ENCODE data around the gene IGFL4. TPM values are rescaled to one million over a fixed set of nuclear protein-coding genes. Genes with fewer than 3 reads are reported as not detected.

IGFL4 gene
- not detected for total RNA-seq

- intact Hi-C loops (cut with DNase I): no loop called here
- H3K4me3 ChIP-seq: no peak within 1 kb of the TSS
- TF ChIP-seq, protein P1, sequence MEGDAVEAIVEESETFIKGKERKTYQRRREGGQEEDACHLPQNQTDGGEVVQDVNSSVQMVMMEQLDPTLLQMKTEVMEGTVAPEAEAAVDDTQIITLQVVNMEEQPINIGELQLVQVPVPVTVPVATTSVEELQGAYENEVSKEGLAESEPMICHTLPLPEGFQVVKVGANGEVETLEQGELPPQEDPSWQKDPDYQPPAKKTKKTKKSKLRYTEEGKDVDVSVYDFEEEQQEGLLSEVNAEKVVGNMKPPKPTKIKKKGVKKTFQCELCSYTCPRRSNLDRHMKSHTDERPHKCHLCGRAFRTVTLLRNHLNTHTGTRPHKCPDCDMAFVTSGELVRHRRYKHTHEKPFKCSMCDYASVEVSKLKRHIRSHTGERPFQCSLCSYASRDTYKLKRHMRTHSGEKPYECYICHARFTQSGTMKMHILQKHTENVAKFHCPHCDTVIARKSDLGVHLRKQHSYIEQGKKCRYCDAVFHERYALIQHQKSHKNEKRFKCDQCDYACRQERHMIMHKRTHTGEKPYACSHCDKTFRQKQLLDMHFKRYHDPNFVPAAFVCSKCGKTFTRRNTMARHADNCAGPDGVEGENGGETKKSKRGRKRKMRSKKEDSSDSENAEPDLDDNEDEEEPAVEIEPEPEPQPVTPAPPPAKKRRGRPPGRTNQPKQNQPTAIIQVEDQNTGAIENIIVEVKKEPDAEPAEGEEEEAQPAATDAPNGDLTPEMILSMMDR (IDR thresholded peaks at IDR 0.05): no peak
- H3K27me3 ChIP-seq: no peaks in the 10 kb centered on the region
- H3K27ac ChIP-seq: no peak within 1 kb of the TSS
- no peaks in the 10 kb centered on the region for H3K9me3 ChIP-seq
- H3K4me1 ChIP-seq: no peaks in the 10 kb centered on the region
- no peak within 1 kb of the TSS for H3K9ac ChIP-seq (ENCODE audit: low read depth in 2 of 2, low read length in 2 of 2)
- no peak for DNase-seq
- H3K36me3 ChIP-seq: no peaks in the 10 kb centered on the region
Observed at GRCh38 chr19:46040952-46041500, at the start of gene IGFL4. TSS of gene IGFL4 (minus strand) at chr19:46041002. CDS start at chr19:46040962, 40 bp downstream.

GRCh38 chr19:46090444-46090843 lies 49.6 kb upstream of the IGFL4 start:
- no peaks in the 10 kb centered on the region for H3K36me3 ChIP-seq
- TF ChIP-seq, protein P1 (IDR thresholded peaks at IDR 0.05): no peak
- no peak overlapping the region for H3K4me3 ChIP-seq
- H3K27ac ChIP-seq: no peak overlapping the region
- no peaks in the 10 kb centered on the region for H3K9me3 ChIP-seq
- no peak overlapping the region for H3K9ac ChIP-seq (ENCODE audit: low read depth in 2 of 2, low read length in 2 of 2)
- H3K4me1 ChIP-seq: no peaks in the 10 kb centered on the region
- peaks cover 8% of the 10 kb centered on the region for H3K27me3 ChIP-seq
- DNase-seq: no peak
- intact Hi-C loops (cut with DNase I): no loop called here

- peaks cover 8% of the 10 kb centered on the region for H3K27me3 ChIP-seq
- no peaks in the 10 kb centered on the region for H3K36me3 ChIP-seq
- H3K4me3 ChIP-seq: no peak overlapping the region
- no peaks in the 10 kb centered on the region for H3K4me1 ChIP-seq
- intact Hi-C loops (cut with DNase I): no loop called here
- DNase-seq: no peak
- H3K9ac ChIP-seq (ENCODE audit: low read depth in 2 of 2, low read length in 2 of 2): no peak overlapping the region
- TF ChIP-seq, protein P1 (IDR thresholded peaks at IDR 0.05): no peak
- no peaks in the 10 kb centered on the region for H3K9me3 ChIP-seq
- no peak overlapping the region for H3K27ac ChIP-seq
Observed at GRCh38 chr19:46089432-46089831, 48.6 kb upstream of the IGFL4 start.

GRCh38 chr19:46088101-46088500 lies 47.3 kb upstream of the IGFL4 start:
- DNase-seq: no peak
- peaks cover 8% of the 10 kb centered on the region for H3K27me3 ChIP-seq
- TF ChIP-seq, protein P1 (IDR thresholded peaks at IDR 0.05): no peak
- H3K4me1 ChIP-seq: no peaks in the 10 kb centered on the region
- intact Hi-C loops (cut with DNase I): no loop called here
- no peaks in the 10 kb centered on the region for H3K36me3 ChIP-seq
- no peak overlapping the region for H3K27ac ChIP-seq
- H3K4me3 ChIP-seq: no peak overlapping the region
- no peak overlapping the region for H3K9ac ChIP-seq (ENCODE audit: low read depth in 2 of 2, low read length in 2 of 2)
- H3K9me3 ChIP-seq: no peaks in the 10 kb centered on the region

GRCh38 chr19:46085888-46086287 lies 45.1 kb upstream of the IGFL4 start:
- intact Hi-C loops (cut with DNase I): no loop called here
- Histone ChIP-seq H3K36me3 (no peaks in the 10 kb centered on the region), H3K4me1 (no peaks in the 10 kb centered on the region), H3K4me3 (no peak overlapping the region), H3K27me3 (no peaks in the 10 kb centered on the region), H3K27ac (no peak overlapping the region), H3K9me3 (no peaks in the 10 kb centered on the region), H3K9ac (ENCODE audit: low read depth in 2 of 2, low read length in 2 of 2) (no peak overlapping the region)
- TF ChIP-seq, protein P1 (IDR thresholded peaks at IDR 0.05): no peak
- DNase-seq: no peak

Measured in colonic mucosa (tissue), 4 donors.